HG03095 (cell line): ENCODE data around the gene JARID2.

Experiments
- ATAC-seq: cut with Tn5 transposase; IDR thresholded peaks from one replicate; pipeline ENCODE4 v1.9.1; 2021; ENCODE audit warnings: moderate library complexity; ENCODE audit not compliant: unreplicated experiment

JARID2 gene

DNA sequence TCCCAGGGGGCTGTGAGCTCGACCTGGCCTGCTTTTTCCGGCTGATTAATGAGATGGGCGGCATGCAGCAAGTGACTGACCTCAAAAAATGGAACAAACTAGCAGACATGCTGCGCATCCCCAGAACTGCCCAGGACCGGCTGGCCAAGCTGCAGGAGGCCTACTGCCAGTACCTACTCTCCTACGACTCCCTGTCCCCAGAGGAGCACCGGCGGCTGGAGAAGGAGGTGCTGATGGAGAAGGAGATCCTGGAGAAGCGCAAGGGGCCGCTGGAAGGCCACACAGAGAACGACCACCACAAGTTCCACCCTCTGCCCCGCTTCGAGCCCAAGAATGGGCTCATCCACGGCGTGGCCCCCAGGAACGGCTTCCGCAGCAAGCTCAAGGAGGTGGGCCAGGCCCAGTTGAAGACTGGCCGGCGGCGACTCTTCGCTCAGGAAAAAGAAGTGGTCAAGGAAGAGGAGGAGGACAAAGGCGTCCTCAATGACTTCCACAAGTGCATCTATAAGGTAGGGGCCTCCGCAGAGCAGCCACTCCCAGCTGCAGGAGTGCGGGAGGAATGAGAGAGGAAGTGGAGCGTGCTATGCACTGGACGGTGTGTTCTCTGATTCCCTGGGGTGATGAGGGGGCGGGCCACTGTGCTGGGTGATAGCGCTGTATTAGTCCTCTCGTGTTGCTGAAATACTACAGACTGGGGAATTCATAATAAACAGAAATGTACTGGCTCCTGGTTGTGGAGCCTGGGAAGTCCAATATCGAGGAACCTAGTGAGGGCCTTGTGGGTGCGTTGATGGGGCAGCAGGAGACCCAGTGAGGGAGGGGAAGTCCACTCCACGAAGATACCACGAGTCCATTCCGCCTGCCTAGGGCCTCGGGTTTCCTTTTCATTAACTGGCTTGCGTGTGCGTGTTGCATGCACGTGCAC lies 255.3 kb downstream of the JARID2 start:
- ATAC-seq = no peak

DNA sequence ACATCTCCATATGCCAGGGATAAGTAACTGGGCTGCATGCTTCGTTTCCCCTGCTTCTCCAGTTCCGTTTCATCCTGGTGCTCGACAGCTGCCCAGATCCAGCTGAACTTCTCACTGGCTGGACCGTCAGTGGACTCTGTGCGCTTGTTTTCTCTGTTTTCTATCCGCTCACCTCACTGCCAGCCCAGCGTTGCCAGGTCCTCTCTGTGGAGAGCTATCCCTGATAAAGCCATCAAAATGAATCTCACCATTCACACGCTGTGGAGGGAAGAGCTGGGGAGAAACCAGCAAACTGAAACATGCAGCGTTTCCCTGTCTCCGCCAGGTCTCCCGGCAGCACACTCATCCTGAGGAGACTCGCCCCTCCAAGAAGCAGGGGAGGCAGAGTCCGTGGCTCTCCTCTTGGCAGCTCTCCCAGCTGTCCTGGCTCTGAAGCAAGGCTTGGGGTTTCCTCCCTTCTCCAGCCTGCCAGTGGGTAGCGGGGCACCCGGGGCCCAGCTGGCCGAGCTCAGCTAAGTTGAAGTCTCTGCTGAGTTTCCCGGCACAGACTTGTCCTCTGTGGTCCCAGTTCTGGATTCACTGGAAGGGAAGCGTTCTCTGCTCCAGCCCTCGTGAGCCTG lies 256.1 kb downstream of the JARID2 start:
- no peak for ATAC-seq

DNA sequence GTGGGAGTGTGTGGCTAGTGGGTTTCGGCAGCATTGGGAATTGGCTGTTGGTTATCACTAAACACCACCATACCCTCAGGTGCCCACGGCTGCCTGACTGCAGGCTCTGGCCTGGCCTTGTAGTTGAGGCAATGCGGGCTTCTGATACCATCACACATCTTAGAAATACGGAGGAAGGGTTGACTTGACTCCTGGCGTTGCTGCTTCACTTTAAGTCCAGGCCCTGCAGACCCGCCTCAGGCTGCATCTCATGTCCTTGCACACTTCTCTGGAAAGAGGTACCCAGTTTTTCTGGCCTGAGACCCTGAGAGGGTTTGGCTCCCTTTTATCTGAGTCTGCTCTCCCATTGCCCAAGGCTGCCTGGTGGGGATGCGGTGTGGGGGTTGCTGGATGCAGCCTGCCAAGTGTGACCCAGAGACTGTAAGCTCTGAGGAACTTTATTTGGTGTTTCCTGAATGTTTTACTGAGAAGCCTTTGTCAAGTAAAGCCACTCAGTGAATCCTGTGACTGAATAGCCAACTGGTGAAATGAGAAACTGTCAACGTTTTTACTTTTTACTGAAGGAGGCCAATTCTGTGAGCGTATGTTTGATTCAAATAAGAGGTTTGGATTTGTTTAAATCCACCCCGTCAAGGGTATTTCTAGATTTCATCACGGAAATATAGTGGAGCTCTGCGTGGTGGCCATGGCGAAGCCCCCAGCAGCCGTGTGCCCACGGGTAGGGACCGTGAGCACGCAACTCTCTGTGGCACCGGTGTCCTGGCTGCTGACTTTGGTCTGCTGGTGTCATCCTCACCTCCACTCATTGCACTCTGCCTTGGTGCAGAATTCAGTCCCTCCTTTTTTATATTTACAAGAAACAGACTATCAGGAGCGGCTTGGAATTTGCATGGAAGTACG lies 256.8 kb downstream of the JARID2 start:
- ATAC-seq = no peak

- ATAC-seq = no peak
Observed at GRCh38 chr6:15503346-15503680, 257.4 kb downstream of the JARID2 start.

DNA sequence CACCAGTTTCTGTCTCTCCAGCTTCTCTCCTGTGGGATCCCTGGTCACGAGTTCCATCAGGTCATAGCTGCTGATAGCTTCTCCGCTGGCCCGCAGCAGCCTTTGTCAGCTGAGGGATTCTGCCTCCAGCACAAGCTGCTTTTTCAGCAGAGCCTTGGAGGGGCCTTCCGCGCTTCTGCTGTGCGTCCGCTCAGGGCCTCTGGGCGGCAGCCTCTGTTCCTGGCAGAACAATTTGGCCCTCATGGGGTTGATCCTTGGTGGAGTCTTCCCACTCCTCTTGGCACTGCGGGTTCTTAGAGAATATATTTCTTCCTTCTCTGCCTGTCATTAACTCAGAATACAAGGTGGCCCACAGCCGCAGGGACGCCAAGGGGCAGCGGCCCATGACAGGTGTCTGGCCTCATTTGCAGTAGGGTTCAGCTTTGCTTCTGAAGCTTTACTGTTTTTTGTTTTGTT lies 258.2 kb downstream of the JARID2 start:
- ATAC-seq = no peak

DNA sequence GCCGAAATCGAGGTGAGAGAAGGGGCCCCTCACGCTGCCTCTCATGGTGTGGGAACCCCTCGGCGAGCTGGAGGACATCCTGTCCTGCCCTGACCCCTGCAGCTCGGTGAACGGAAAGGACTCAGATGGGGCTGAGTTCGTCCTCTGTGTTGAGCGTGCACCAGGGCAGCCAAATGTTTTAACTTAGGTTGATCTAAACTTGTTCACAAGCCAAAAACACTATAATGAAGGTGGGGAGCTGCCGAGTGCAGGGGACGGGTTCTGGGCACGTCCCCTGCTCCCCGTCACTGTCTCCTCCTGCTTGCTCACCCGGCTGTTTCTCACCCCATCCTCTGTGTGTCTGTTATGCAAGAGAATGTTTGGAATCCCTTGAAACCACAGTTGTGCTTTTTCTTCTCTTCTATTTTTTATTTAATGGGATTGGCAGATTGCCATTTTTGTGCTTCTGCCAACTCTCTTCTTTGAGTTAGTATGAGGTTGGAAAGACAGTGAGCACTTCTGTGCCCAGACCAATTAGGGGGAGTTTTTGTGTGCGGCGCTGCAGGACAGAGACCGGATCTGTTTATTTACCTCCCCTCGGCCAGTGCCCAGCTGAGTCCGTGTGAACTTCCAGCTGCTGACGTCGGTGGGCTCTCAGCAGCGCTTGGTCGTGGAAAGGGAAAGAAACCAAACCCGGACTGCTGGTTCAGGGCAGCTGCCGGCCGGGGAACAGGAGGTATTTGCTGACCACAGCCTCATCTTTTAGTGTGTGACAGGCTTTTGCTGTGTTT lies 258.9 kb downstream of the JARID2 start:
- no peak for ATAC-seq

DNA sequence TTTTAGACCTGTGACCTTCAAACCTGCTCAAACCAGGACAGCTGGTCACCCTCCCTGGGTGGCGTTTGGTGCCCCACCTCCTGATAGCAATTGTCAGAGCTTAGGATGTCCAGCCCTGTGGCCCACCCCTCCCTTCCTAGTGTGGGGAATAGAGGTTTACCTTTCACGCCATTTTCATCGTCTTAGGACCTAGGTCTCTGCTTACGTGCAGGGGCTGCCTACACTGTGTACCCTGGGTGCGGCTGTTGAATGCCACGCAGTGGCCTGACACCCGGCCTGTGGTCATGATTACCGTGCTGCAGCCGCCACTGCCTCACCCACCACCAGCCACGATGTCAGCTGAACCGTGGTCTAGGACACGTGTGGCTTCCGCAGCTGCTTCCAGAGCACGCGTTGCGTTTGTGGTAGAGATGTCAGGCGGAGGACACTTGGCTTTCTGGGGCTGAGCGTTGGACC lies 259.6 kb downstream of the JARID2 start:
- ATAC-seq = no peak

DNA sequence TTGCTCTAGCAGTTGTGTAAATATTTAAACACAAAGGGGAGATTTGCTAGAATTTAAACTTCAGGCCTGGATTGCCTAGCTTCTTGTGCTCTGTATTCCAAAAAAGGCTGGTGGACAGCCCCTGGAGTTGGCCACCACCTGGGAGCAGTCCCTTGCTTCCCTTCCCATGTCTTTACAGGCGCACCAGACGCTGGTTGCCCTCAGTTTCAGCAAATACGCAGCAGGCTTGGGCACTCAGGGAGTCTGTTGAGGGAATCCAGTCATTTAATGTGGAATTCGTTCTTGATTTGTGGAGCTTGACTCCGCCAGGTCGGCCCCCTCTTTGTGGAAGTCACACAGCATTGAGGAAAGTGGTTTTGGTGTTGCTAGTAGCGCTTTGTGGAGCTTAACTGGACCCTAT lies 260.2 kb downstream of the JARID2 start:
- no peak for ATAC-seq

DNA sequence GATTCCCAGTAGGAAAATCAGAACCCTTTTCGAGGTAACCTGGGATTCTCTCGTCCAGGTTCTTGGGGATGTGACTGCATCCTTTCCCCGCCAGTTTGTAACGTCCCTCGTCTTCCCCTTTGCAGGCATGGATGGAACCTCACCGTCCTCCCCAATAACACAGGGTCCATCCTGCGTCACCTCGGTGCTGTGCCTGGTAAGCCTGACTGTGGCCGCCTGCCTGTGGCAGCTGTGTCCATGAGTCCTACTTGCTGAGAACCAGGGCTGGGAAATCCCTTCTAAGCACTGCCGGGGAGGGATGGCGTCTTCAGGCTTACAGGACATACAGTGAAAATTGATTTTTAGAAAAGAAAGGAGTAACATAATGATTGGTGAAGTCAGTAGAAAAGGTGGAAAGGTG lies 261.4 kb downstream of the JARID2 start:
- no peak for ATAC-seq

DNA sequence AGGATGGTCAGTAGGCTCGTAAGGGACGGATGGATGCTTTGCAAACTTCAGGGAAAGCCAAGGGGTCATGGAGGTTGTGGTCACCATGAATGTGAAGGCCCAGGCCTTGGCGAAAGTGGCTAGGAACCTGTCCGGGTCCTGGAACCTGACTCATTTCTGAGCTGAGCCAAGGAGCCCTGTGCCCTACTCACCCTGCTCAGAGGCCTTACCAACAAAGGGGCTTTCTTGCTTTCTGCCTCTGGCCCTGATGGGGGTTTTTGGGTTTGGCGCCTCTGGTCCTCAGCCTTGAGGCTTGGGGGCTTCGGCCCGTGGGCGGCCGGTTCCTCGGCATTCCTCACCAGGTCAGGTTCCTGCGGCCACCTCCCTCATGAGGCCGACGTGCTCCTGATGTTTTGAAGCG lies 261.9 kb downstream of the JARID2 start:
- ATAC-seq = no peak

DNA sequence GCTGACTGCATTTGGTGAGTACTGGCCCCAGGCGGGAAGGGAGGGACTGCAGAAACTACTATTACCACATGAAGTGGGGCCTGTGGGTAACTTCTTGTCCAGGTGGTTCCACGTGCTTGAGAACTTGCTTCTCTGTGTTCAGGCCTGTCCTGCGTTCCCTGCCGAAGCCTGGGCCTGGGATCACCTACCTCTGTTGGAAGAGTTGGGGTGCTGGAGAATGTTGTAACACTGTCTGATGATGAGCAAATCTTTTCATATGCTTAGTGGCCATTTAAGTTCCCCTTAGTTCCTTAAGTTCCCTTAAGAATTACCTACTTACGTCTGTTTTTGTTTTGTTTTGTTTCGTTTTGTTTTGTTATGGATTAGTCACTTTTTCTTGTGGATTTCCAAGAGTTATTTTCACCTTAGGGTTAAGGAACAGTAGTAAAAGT lies 262.6 kb downstream of the JARID2 start:
- ATAC-seq = no peak

- ATAC-seq = no peak
Observed at GRCh38 chr6:15508931-15509330, 263.1 kb downstream of the JARID2 start.

DNA sequence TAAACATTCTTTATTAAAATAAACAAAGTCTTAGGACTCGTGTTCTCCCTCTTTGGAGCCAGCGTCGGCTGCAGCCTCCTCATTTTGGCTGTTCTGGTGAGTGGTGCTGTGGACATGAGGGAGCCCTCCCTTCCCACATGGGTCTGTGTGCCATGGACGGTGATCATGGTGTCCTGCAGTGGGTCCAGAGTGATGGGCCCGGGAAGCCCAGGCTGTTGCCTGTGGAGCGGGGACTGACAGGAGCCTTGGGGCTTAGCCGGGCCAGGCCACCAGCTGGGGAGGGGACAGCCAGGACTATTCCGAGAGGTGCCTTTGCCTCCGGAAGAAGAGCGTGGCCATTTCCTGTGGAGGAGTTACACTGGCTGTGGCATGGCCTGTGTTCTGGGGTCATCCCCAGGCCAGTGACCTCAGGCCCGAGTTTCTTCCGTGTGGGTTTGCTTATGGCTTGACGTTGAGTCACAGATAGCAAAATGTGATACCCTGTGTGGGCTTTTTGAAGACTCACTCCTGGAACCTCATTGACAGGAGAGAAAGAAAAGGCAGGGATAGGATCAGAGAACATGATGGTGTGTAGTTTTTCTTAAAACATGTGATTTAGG lies 263.6 kb downstream of the JARID2 start:
- no peak for ATAC-seq

DNA sequence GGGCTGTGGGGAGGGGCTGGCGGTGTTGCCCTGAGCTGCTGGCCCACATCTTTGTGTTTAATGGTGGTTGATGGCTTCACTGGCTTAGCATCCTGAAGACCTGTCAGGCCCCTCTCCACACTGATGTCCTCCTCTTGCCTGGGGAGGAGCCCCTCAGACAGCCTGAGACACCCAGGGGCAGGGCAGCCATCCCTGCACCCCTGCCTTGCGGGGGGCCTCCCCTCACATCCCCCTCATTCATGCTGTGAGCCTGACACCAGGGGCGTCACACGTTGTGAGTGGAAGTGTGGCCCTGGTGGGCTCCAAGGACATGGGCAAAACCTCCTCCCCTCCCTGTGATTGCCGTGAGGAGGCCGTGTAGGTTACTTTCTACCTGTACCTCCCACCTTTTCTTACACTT lies 264.3 kb downstream of the JARID2 start:
- no peak for ATAC-seq

- no peak for ATAC-seq
Observed at GRCh38 chr6:15510536-15511247, 264.8 kb downstream of the JARID2 start.

DNA sequence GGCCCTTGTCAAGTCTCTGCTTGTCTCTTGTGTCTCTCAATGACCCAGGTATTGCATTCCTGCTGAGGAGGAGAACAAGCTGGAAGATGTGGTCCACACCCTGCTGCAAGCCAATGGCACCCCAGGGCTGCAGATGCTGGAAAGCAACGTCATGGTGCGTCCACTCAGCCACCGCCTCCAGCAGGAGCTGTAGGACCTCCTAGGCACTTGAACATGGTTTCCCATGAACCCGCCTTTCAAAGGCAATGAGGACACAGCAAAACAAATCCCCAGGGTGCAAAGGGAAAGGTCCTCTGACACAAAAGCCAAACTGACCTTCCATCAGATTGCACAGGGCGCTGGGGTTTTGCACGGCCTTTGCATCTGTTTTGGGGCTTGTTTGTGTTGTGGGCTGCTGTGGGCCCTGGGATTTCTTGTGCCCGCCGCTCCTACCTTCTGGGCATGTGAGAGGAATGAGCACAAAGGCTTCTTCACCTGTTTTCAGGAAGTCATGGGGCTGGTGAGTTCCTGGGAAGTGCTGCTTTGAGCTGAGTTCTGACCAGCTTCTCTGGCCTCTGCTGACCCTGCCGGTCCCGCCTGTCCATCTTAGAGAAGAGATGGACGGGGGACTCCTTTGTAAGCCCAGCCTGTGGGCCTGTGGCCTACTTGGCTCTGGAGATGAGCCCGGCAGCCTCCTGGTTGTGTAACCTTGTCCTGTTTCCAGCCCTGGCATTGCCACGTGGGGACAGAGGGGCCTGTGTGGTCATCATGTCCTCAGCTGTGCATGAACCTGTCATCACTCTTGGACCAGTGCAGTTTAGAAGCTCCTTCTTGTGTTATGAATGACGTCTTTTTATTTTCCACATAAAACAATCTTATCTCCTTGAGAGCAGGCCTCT lies 265.6 kb downstream of the JARID2 start:
- ATAC-seq = no peak

DNA sequence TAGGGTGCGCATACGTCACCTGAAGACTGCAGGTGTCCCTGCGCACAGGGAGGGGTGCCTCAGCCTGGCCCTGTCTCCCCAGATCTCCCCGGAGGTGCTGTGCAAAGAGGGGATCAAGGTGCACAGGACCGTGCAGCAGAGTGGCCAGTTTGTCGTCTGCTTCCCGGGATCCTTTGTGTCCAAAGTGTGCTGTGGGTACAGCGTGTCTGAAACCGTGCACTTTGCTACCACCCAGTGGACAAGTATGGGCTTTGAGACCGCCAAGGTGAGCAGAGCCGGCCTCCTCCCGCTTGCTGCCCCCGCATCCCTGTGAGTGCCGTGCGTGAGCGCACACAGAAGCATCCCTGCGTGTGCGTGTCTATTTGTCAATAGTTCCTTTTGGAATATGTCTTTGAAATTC lies 266.3 kb downstream of the JARID2 start:
- ATAC-seq = no peak

GRCh38 chr6:15512721-15513120 lies 266.9 kb downstream of the JARID2 start:
- no peak for ATAC-seq
